Right renal cortex interstitium (tissue), 3 donors: Measurements from ENCODE around the gene HIRA. TPM values are rescaled to one million over a fixed set of nuclear protein-coding genes. Genes with fewer than 3 reads are reported as not detected.
"Not testable (repeated sequence)": the region's sequence is repeated elsewhere in the genome, so short reads cannot be mapped to it uniquely, and the experiment has no call there.

Experiments
- DNase-seq, 3 donors: peaks; one replicate each; pipeline ENCODE4 v3.0.0-alpha.2; 2013; ENCODE audit warnings: low read depth in 3 of 3, low spot score in 2 of 3
- polyA plus RNA-seq, 3 donors: library from polyadenylated mRNA; unstranded; fragments of 120-200 nt; gene quantifications; one replicate each; pipeline ENCODE4 v1.2.1, GENCODE V29; 2013; ENCODE audit not compliant: insufficient read length in 3 of 3

Gene HIRA
- polyA plus RNA-seq, 3 donors = 32.3 to 35.5 (median 34.9) TPM

DNA sequence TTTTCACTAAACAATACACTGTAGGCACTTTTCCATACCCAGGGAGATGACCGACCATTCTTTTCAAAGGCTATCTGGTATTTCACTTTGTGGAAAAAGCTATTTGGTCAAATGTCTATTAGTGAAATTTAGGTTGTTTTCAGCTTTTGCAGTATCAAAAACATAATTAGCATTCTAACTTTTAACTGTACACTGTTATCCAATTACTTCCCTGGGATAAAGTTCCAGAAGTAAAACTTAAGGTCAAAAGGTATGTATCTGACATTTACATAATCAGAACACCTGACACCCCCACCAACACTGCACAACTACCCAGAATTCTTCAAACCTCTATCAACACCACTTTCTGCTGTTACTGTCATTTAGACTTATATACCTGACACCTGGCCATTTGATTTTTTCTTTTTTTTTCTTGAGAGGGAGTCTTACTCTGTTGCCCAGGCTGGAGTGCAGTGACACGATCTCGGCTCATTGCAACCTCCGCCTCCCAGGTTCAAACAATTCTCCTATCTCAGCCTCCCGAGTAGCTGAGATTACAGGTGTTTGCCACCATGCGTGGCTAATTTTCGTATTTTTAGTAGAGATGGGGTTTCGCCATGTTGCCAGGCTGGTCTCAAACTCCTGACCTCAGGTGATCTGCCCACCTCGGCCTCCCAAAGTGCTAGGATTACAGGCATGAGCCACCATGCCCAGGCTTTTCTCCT, 13.9 kb upstream of the HIRA start:
- not testable (repeated sequence) for DNase-seq

DNA sequence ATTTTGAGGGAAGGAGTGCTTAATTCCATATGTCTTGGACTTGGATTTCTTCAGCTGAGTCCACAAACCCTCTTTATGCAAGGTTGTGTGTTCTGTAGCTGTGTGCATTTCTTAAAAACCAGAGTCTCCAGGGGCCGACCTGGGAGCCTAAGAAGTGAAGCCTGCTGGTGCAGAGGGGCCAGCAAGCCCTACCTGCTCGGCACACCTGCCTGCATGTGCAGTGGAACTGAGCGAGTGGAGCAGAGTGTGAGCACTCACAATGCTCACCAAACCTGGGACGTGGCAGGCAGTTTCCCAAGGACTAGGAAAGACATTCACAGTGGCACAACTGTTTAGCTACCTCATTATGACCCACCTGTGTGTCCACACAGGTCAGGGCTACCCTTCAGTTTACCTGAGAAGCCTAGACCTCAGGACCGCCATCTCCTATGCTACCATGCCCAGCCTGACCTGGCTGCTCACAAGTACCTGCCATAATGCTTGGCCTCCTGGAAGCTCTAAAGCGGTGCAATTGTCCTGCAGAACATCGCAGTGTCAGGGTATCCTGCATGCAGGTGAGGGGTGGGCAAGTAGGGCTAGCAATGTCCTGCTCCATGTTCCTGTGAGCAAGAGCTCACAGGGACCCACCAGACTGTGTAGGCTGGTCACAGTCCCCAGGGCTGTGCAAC, 12.1 kb upstream of the HIRA start:
- no peak for DNase-seq

DNA sequence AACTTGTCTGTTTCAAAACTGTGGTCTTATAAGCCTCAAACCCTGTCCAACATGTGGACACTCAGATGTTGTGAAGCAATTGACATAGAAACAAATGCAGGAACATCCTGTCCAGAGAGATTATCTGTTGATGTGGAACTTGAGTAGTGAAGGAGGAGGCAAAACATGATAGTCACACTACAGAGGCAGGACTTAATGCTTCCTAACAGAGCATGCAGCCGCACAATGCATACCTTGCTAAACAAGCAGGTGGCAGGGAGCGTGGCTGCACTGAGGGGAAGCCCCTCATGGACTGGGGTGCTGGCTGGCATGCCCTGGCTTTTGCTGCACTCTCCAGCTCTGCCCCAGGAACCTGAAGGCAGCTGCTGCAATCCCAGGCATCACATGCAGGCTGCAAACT, 10.6 kb upstream of the HIRA start:
- DNase-seq = no peak

DNA sequence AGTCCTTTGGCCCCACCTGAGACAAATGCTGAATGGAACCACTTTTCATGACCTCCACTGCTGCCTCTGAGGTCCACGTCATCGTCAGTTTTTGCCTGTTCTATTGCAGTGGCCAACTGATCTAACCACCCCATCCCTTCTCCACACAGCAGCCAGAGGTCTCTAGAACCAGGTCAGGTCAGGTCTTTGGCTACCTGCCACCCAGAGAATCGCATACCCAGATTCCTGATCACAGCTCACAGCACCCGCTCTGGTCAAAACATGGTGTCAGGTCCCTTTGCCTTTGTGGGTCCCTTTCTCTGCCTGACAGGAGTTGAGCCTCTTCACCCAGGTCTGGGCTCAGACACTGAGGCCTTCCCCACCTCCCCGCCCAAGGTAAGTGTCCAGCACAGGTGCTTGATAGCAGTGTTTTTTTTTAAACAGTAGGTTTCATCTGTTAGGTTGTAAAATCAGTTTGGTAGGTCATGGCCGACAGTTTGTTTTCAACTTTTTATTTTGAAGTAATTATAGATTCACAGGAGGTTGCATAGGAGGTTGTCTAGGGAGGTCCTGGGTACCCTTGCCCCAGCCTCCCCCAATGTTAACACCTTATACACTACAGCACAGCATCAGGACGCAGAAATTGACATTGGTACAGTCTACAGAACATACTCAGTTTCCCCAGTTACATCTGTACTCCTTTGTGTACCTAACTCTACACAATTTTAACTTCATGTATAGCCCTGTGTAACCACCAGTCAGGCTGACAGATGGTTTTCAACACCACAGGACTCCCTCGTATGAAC, 9.1 kb upstream of the HIRA start:
- no peak for DNase-seq

DNA sequence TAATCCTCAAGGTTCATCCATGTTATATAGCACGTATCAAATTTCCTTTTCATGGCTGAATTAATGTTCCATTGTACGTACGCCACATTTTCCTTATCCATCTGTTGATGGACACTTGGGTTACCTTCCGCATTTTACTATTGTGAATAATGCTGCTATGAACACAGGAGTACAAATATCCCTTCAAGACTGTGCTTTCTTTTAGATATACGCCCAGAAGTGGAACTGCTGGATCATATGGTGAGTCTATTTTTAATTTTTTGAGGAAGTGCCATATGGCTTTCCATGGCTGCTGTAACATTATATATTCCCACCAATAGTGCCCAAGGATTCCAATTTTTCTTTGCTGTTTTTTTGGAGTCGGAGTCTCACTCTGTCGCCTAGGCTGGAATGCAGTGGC, 6.8 kb upstream of the HIRA start:
- no peak for DNase-seq

DNA sequence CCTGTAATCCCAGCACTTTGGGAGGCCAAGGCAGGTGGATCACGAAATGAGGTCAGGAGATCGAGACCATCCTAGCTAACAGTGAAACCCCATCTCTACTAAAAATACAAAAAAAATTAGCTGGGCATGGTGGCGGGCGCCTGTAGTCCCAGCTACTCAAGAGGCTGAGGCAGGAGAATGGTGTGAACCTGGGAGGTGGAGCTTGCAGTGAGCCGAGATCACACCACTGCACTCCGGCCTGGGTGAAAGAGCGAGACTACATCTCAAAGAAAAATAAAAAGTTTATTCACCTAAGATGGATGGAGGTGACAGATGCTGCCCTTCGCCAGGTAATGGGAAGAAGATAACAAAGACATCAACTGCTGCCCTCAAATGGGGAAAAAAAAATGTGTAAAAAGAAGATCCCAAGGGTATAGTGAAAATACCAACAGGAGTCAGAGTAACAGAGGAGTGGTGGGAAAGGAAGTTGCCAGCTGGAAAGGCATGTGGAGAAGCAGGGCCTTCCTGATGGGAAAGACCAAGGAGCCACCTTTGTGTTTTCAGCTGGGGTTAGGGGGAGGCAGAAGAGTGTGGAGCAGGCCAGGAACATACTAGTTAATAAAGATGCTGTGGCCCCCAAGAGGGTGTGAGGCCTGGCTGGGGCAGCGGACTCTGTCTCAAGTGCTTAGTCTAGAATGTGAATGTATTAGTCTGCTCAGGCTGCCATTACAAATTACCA, 5.1 kb upstream of the HIRA start:
- DNase-seq = not testable (repeated sequence)

DNA sequence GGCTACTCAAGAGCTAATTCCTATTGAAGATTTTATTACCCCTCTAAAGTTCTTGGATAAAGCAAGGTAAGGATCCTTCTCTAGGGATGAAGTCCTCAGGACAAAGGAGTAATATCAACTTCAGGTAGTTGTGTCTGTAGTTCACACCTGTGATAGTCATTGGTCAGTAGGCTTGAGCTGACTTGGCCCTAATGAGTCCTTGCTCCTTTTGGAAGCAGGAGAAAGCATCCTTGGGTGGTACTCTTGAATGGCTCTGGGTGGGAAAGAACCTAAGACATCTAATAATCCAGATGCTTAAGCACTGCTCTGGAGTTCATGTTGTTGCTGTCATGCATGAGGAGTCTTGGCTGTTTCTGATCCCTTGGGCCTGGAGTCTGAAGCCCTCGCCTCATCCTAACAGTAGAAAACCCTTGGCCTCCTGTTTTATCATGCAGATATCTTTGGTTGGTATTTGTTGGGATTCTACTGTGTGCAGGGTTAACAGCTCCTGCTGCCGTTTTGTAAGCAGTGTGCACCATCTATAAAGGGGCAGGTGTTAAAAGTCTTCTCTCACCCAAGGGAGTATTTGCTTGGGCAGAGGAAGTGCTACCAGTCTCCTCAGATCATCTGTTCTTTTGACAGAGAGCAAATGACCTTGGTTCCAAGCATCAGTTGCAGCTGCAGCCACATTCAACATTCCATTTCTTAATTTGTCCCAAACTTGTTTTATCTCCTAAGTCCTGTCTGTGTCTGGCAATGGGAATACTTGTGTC, 3.5 kb upstream of the HIRA start:
- DNase-seq = no peak

DNA sequence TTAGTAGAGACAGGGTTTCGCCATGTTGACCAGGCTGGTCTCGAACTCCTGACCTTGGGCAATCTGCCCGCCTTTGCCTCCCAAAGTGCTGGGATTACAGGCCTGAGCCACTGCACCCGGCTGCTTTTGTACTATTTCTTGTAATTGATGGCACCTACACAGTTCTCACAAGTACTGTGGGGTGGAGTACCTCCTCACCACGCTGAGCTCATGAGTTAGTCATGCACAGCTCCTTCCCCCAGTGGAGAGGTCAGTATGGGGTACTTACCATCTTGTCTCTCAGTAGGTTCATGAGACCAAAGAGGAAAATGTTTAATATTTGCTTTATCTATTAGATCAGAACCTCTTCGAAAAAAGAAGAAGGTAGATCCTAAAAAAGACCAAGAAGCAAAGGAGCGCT, 2.9 kb upstream of the HIRA start:
- no peak for DNase-seq

DNA sequence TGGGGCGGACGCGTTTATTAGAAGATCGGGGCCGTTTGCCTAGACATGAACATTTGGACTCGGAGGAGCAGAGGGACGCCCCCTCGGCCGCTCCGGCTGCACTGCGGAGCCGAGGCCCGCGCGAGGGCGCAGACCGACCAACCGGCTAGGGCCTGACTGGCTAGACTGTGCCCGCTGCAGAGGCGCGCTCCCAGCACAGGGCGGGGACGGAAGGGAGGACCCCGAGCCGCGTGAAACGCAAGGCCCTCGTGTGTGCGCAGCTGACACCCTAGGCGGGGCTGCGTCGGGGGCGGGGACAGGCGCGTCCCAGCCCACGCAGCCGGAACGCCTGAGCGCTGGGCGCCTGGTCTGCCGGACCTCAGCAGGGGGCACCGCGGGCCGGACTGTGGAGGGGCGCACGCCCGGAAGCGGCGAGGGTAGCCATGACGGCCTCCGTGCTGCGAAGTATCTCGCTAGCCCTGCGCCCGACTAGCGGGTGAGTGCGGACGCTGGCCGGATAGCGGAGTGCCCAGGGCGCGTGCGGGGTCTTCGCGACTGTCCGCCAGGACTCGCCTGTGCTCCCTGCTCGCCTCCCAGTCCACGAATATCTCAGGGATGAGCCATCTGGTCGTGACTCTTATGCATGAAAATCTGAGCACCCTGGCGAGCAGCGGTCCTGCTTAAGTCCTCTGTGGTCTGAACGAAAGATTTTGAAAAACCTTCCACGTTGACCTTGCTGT, 759 bp upstream of the HIRA start, which contains the start of gene MRPL40:
TSS of gene MRPL40 (plus strand) at position 413 of the 719 bp plus-strand sequence. CDS start at position 423, 10 bp downstream.
- DNase-seq = peak; percentile 68 to 83 (median 80)

DNA sequence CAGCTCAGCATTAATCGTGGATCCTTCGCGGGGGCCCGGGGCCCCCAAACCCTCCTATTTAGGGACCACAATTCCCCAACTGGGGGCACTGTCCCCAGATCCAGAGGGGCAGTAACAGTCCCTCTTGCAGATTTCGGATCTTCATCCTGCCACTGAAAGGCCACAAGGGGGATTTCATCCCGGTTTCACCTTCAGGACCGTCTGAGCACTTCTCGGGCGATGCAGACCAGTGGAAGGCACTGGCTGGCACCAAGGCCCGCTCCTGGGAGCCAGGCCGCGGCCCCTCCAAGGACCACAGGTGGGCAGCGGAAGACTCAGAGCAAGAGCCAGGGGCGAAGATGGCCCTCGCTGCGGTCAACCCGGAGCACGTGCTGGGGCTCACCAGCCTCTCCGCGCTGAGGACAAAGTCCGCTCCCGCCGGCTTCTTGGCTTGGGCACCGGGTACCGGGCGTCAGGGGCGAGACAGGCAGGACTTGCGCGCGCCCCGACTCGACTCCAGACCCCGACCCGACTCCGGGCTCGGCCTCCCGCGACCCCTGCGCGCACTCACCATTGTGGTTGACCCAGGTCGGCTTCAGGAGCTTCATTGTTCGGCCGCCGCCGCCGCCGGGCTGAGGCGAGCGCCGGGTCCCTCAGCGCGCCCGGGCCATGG, 517 bp downstream of the HIRA start:
- DNase-seq = peak in 1 of 3 donors; percentile 21

DNA sequence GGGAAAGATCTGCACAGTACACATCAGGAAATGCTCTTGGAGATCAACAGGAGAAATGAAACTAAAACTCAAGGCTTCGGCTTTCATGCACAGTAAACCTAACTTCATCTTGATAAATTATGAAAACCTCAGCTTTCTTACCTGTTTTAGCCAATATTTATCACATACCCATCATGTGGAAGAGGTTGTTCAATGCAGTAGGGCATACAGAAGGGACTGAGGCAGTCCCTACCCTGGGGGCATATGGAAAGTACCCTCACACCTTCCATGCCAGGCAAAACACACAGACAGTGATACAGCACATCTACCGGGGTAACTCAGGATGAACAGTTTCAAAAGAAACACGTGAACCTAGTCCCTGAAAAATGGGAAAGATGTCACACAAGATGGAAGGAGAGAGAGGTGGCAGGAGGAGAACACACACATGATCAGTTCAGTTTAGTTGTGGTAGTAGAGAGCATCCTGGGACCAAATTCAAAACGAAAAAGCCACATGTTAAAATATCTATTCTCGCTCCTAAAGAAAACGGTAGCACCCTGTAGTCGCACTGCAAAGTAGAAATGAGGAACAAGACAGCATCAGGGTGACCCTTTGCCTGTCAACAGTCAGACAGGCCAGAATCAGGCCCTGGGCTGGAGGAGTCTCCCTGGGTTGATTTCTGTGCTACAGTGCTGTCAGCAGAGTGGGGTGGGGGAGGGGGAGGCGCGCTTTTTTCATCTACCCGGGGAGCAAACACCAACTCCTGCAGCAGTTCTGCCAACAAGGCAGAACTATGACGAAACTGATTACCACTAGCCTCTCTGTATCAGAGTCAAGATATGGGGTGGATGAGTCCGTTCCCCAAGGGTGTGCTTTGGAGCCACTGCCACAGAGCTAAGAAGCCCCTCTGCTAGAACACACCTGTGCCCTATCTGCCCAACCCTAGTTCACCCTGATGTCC, 1.3 kb downstream of the HIRA start:
- no peak for DNase-seq

DNA sequence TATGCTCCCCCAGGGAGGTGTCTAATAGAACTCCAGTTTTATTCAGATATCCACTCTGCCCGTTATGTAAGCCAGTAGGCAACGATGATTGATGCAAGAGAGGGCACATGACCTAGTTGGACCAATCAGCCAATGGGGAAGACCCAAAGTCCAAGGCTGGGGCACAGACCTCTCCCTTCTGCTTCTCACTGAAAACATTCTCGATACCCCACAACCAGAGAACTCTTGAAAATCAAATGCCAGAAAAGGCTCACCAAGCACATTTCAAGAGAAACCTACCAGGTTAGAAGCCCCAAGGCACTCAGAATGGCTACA, 7.4 kb downstream of the HIRA start:
- DNase-seq = no peak

DNA sequence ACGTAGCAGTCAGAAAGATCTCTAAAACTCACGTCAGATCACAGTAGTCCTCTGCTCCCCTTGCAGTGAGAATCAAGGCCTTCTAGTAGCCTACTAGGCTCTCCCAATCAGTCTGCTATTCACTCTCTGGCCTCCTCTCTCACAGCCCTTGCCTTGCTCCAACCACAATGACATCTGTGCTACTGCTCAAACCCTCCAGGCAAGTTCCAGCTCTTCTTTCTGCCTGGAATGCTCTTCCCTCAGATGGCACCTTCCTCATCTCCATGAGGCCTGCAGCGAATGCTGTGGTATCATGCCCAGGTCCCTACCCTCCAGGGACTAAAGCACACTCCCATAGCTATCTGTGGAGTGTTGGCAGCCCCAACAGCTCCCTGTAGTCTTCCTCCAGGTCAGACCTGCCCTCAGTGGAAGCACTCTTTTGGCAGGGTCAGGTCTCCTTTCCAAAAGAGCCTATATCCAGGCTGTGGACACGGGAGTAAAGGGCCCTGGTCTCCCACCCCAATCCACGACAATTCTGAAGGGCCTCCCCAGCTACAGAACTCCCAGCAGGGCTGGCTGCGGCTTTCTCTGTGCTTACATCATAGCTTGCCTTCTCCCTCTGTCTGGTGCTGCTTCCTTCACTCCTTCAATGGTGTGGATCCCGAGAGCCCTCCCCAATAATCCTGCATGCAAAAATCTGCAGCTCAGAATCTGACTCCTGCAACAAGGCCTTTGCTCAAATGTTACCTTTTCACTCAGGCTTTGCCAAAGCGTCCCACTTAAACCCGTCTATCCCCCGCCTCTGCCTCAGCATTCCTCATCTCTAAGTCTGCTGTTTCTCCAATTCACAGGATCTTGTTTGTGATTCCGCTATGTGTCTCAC, 8.9 kb downstream of the HIRA start:
- DNase-seq = no peak

DNA sequence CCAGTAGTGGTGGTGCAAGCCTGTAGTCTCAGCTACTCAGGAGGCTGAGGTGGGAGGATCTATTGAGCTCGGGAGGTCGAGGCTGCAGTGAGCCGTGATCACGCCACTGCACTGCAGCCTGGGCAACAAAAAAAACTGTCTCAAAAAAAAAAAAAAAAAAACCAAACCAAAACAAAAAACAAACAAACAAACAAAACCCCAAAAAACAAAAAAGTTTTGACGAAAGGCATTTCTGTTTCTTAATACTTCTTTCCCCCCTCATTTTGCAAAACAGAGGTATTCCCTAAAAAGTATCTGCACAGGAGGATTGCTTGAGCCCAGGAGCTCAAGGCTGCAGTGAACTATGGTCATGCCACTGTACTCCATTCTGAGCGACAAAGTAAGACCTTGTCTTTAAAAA, 11.2 kb downstream of the HIRA start:
- DNase-seq = no peak

DNA sequence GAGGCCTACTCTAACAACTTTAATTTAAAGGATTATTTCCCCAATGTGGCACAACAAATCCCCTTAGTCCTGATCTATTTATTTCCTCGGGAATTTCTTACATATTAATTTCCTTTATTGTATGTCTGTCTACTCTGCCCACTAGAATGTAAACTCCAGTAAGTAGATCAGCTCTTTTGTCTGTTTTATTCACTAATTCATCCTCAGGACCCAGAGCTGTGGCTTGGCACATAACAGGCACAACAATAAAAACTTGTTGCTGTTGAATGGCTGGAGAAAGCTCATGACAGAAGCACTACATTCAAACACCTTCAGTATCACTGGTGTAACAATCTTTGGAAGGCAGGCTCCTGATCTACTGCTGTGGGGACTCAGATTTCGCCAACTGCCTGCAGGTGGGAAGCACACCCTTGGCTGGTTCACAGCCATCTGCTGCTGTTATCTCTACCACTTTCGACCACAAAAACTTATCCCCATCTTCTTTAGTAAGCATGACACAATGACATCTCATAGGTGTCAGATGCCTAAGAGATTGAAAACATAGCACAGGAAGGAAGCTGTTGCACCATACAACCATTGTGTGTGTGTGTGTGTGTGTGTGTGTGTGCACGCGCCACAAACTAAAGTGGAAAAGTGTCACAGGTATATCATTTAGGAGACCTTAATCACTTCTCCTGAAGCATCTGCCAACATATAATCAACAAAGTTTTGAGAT, 11.9 kb downstream of the HIRA start:
- no peak for DNase-seq

DNA sequence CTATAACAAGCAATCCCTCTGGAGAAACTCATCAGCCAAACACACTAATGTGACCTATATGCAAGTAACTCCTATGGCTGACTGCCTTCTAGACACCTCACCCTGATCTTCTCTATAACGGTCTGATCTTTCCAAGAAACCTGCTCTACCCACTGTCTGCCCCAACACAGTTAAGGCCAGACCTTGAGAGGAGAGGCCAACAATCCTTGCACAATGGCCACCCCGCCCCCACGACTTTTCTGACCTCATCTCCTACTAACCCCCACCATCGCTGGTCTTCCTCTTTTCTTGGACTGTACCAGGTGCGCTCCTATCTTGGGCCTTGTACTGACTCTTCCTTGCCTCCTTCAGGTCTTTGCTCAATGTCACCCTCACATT, 12.5 kb downstream of the HIRA start:
- no peak for DNase-seq

DNA sequence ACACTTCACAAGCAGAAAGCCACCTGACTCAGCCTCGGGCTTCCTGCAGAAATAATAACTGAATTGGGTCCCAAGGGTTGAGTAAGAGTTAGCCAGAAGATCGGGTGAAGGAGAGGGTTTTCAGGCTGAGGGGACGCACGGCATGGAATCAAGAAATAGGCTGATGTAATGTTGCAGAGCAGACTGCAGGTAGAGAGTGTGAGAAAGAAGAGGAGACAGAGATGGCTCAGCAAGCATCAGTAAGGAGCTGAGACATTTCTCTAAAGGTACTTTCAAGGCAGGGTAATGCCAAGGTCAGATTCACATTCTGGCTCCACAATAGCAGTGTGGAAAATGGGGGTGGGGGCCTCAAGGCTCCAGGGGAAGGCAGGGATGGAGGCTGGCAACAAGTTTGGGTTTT, 18.6 kb downstream of the HIRA start:
- no peak for DNase-seq
